Caki2 (cell line): ENCODE measurements around the gene KLF16. TPM values are rescaled to one million over a fixed set of nuclear protein-coding genes. Genes with fewer than 3 reads are reported as not detected.

Experiments used
- DNase-seq: peaks from one replicate; pipeline ENCODE4 v3.0.0-alpha.2; 2015; ENCODE audit warnings: low read depth
- in situ Hi-C: cut with HindIII; loops from 2 replicates; pipeline ENCODE4 v1.10.0; 2016; ENCODE audit warnings: low sequenced_read_pairs, low pct_unique_long_range_greater_than_20kb, mixed read lengths
- total RNA-seq: library from RNA; depleted of rRNA; stranded (reverse); fragments of >200 nt; shearing (Covaris generic); gene quantifications from 2 replicates; pipeline ENCODE4 v1.2.3, GENCODE V29; 2014; ENCODE audit warnings: low replicate concordance

The KLF16 gene
- total RNA-seq, 1 experiment from 2014 or later = 9.6 TPM

GRCh38 chr19:1859331-1859781, 4.0 kb downstream of the KLF16 start:
- DNase-seq = no peak
- in situ Hi-C loops = no loop called here

- in situ Hi-C loops = no loop called here
- no peak for DNase-seq
These were observed 4.8 kb downstream of the KLF16 start for GRCh38 chr19:1858412-1859081.

GRCh38 chr19:1857648-1858326, 5.6 kb downstream of the KLF16 start:
- in situ Hi-C loops = no loop called here
- no peak for DNase-seq

GRCh38 chr19:1856698-1857603, 6.4 kb downstream of the KLF16 start:
- in situ Hi-C loops = no loop called here
- DNase-seq = peak; percentile 39

GRCh38 chr19:1856345-1856697, 7.1 kb downstream of the KLF16 start:
- in situ Hi-C loops = no loop called here
- no peak for DNase-seq

GRCh38 chr19:1855828-1856255, 7.5 kb downstream of the KLF16 start:
- in situ Hi-C loops = no loop called here
- no peak for DNase-seq

- peak; percentile 53 for DNase-seq
- in situ Hi-C loops = no loop called here
These were observed 8.1 kb downstream of the KLF16 start for GRCh38 chr19:1855040-1855827.

GRCh38 chr19:1854542-1855039, 8.8 kb downstream of the KLF16 start:
- in situ Hi-C loops = no loop called here
- no peak for DNase-seq

- in situ Hi-C loops = no loop called here
- no peak for DNase-seq
These were observed 9.3 kb downstream of the KLF16 start for GRCh38 chr19:1854039-1854541.

- in situ Hi-C loops = no loop called here
- DNase-seq = peak; percentile 63
These were observed 9.9 kb downstream of the KLF16 start for GRCh38 chr19:1853295-1854038.

GRCh38 chr19:1852581-1853128, 10.7 kb downstream of the KLF16 start:
- DNase-seq = no peak
- in situ Hi-C loops = no loop called here

GRCh38 chr19:1851654-1852580, 11.5 kb downstream of the KLF16 start:
- in situ Hi-C loops = no loop called here
- no peak for DNase-seq

GRCh38 chr19:1850809-1851653, 12.3 kb downstream of the KLF16 start:
- DNase-seq = no peak
- in situ Hi-C loops = no loop called here

- in situ Hi-C loops = no loop called here
These were observed 13.4 kb downstream of the KLF16 start for GRCh38 chr19:1849886-1850398.

GRCh38 chr19:1849132-1849474, 14.3 kb downstream of the KLF16 start:
- no peak for DNase-seq
- in situ Hi-C loops = no loop called here

More at GRCh38 chr19:1849886-1850398, 13.4 kb downstream of the KLF16 start:
- no peak for DNase-seq
